ENCODE measurements around the gene BUB1.

The BUB1 gene

GRCh38 chr2:110677530-110678456 lies at the start of gene BUB1:
TSS of gene BUB1 (minus strand) at chr2:110678063. CDS start at chr2:110677995, 68 bp downstream.
- peak; percentile 98 for DNase-seq (ENCODE audit: low read depth in 2 of 2)
- no peak for TF ChIP-seq CTCF (IDR thresholded peaks at IDR 0.05; ENCODE audit: low read depth, low read length)
- H3K4me3 ChIP-seq (replicated peaks in 1 of 2; ENCODE audit: low read depth in 2 of 2, low read length in 2 of 2): peak within 1 kb of the TSS; percentile 75 to 81

- no peak for DNase-seq (ENCODE audit: low read depth in 2 of 2)
- H3K4me3 ChIP-seq (replicated peaks in 1 of 2; ENCODE audit: low read depth in 2 of 2, low read length in 2 of 2): no peak overlapping the region
- no peak for TF ChIP-seq CTCF (IDR thresholded peaks at IDR 0.05; ENCODE audit: low read depth, low read length)
Measured at GRCh38 chr2:110726285-110726684, 48.4 kb upstream of the BUB1 start.

GRCh38 chr2:110725859-110726258 lies 48.0 kb upstream of the BUB1 start:
- no peak for TF ChIP-seq CTCF (IDR thresholded peaks at IDR 0.05; ENCODE audit: low read depth, low read length)
- no peak overlapping the region for H3K4me3 ChIP-seq (replicated peaks in 1 of 2; ENCODE audit: low read depth in 2 of 2, low read length in 2 of 2)
- no peak for DNase-seq (ENCODE audit: low read depth in 2 of 2)

- H3K4me3 ChIP-seq (replicated peaks in 1 of 2; ENCODE audit: low read depth in 2 of 2, low read length in 2 of 2): no peak overlapping the region
- no peak for DNase-seq (ENCODE audit: low read depth in 2 of 2)
- TF ChIP-seq CTCF (IDR thresholded peaks at IDR 0.05; ENCODE audit: low read depth, low read length): no peak
Measured at GRCh38 chr2:110725370-110725769, 47.5 kb upstream of the BUB1 start.

- DNase-seq (ENCODE audit: low read depth in 2 of 2): no peak
- H3K4me3 ChIP-seq (replicated peaks in 1 of 2; ENCODE audit: low read depth in 2 of 2, low read length in 2 of 2): no peak overlapping the region
- TF ChIP-seq CTCF (IDR thresholded peaks at IDR 0.05; ENCODE audit: low read depth, low read length): no peak
Measured at GRCh38 chr2:110724820-110725219, 47.0 kb upstream of the BUB1 start.

GRCh38 chr2:110720547-110720946 lies 42.7 kb upstream of the BUB1 start:
- TF ChIP-seq CTCF (IDR thresholded peaks at IDR 0.05; ENCODE audit: low read depth, low read length): no peak
- no peak for DNase-seq (ENCODE audit: low read depth in 2 of 2)
- H3K4me3 ChIP-seq (replicated peaks in 1 of 2; ENCODE audit: low read depth in 2 of 2, low read length in 2 of 2): no peak overlapping the region
